GM10266 (cell line): ENCODE data around the gene HOXA5.

Experiments
- DNase-seq: peaks from one replicate; pipeline ENCODE4 v3.0.0; 2012; ENCODE audit errors: extremely low spot score
- CTCF ChIP-seq: IDR thresholded peaks from 2 replicates; pipeline ENCODE4 v1.5.1; 2012; ENCODE audit warnings: mild to moderate bottlenecking, low read depth; ENCODE audit not compliant: control insufficient read depth, insufficient read depth; ENCODE audit errors: missing control alignments

HOXA5 gene

GRCh38 chr7:27175626-27176523 lies 32.4 kb upstream of the HOXA5 start:
- no peak for TF ChIP-seq CTCF
- DNase-seq: no peak

GRCh38 chr7:27174874-27175625 lies 31.6 kb upstream of the HOXA5 start:
- TF ChIP-seq CTCF: no peak
- no peak for DNase-seq

DNA sequence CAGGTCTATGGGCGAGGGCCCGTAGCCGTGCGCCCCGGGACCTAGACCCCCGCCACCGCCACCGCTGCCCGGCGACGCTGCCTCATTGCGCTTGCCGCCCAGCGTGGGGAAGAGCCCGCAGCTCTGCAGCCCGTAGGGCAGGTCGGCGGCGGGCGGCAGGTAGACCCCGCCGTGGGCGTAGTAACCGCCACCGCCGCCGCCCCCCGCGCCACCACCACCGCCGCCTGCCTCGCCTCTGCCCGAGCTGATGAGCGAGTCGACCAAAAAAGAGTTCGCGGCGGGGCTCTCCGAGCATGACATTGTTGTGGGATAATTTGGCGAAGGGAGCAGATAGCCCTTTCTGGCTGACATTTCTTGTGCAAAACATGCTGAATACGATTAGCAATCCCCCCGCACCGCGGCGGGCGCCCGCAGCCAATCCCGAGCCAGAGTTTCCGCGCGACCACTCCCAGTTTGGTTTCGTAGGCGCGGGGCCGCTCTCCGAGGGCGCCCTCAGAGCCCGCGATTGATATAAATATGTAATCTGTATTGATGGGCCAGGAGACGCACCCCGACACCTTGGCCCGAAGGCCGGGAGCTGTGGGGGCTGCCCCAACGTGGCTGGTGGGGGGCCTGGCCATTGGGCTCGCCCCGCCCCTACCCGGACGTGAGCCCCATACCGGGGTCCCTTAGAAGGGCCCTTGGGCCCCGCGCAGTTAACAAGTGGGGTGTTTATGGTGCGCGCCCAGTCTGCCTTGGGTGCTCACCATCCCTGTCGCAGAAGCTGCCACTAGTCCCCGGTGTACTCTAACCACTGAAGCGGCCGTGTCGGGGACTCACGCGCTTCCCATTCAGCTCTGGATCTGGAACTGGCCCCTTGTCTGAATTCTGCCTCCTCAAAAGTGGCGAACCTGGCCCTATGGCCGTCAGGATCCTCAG lies 30.7 kb upstream of the HOXA5 start, which contains the start of gene HOXA10:
TSS of gene HOXA10 (minus strand) at position 365 of the 918 bp plus-strand sequence. CDS start at position 351, 14 bp downstream.
- TF ChIP-seq CTCF: no peak
- DNase-seq: no peak

- no peak for DNase-seq
Measured at GRCh38 chr7:27173511-27173955, 30.1 kb upstream of the HOXA5 start.

GRCh38 chr7:27172823-27173510 lies 29.5 kb upstream of the HOXA5 start:
- no peak for DNase-seq
- TF ChIP-seq CTCF: no peak

More at GRCh38 chr7:27173511-27173955, 30.1 kb upstream of the HOXA5 start:
- TF ChIP-seq CTCF: no peak

DNA sequence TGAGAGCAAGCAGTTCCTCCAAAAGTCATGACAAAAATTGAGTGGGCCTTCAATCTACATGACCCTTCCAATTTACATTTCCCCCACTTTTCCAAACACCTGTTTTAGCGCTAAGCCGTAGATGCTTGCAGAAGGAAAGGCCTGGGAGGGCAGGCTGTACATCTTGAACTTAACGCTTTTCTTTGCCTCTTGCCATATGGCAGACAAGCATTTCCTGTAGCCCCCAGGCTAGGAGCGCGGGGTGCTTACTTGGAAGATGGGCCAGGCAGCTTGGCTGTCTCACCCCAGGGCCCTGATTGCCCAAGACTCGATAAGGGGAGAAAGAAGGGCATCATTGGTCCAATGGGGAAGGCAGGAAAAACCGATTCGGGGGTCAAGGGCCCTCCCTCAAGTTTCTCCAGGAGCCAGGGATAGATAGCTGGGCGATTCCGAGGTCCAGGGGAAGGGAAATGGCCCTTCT lies 28.9 kb upstream of the HOXA5 start:
- no peak for DNase-seq
- no peak for TF ChIP-seq CTCF
